CD4-positive, alpha-beta T cell treated with Interleukin-2 at 100 ng/mL for 4 hours (primary cell): ENCODE data around the gene MGMT.

ENCODE experiments used
- DNase-seq: peaks from one replicate; pipeline ENCODE4 v3.0.0-alpha.2; 2020; ENCODE audit warnings: low spot score

The MGMT gene

DNA sequence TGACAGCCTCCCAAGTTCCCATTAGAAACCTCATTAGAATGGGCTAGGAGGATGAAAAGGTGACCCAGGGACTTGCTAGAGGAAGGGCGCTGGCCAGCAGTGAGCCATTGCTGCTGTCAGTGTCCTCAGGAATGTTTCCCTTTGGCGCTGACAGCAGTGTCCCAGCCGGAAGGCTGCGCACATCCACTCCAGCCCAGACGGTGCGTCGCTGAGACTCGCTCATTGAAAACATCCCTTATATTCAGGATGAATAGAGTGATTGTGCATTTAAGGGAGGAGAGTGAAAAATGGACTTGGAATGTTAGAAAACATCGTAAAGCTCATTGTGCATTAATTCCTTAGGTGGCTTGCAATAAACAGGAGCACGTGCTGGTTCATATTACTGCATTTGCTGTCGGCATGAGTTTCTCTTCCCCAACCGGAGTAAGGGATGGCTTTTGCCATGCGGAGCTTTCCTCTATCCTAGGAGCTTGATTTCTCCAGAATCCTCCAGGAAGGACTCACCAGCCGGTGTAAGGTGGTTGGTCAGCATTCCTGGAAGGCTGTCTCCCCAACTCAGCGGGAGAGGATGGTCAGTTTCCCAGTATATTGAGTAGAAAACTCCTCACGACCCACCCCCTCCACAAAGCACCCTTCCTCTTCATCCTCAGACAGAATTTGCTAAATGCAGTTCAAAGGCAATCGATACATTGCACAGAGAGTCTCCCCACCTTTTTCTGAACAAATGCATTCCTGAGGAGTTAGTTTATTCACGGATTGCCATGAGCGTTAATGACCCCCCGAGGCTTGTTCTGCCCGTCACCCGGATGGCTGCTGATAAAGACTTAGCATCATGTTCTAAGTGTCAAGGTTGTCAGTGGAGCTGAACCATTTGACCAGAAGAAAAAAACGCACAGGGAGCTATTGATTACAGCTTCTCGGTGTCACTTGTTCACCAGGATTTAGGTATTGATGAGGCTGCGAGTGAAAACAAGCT, 295.2 kb downstream of the MGMT start:
- no peak for DNase-seq

- no peak for DNase-seq
Observed at GRCh38 chr10:129764011-129764900, 297.2 kb downstream of the MGMT start.

GRCh38 chr10:129764901-129765663, 298.0 kb downstream of the MGMT start:
- no peak for DNase-seq

DNA sequence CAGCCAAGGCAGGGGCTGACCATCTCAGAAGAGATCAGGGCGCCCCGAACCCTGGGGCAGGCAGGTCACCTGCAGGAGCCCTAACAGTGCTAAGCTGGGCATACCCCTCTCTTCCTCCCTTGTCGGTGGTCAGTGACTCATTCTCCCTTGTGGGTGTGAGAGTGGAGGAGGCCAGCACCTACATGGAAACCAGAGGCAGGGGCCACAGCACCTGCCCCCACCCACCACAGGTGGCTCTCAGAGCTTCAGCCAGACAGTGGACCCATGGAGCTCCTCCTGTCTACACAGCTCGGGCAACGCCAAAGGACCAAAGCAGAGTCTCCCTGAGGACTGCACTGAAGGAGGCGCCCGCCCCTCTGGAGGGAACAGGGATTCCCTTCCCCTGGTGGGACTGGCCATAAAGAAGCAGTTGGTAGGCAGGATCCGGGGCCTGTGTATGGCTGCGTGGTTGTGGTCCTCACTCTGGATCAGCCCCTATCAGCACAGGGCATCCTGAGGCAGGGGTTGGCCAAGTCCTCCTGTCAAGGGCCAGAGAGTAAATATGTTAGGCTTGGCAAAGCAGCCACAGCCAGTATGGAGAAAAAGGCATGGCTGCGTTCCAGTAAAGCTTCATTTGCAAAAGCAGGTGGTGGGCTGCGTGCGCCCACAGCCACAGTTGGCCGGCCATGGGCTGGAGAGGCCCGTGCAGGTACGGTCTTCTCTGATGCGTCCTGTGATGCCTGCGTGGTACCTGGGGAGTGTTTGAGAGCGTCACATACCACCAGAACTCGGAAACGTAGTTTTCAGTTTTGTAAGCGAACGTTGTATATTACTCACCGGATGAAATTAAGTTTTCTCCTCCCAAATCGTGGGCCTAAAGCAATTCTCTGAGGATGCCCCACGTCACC, 298.9 kb downstream of the MGMT start:
- no peak for DNase-seq

DNA sequence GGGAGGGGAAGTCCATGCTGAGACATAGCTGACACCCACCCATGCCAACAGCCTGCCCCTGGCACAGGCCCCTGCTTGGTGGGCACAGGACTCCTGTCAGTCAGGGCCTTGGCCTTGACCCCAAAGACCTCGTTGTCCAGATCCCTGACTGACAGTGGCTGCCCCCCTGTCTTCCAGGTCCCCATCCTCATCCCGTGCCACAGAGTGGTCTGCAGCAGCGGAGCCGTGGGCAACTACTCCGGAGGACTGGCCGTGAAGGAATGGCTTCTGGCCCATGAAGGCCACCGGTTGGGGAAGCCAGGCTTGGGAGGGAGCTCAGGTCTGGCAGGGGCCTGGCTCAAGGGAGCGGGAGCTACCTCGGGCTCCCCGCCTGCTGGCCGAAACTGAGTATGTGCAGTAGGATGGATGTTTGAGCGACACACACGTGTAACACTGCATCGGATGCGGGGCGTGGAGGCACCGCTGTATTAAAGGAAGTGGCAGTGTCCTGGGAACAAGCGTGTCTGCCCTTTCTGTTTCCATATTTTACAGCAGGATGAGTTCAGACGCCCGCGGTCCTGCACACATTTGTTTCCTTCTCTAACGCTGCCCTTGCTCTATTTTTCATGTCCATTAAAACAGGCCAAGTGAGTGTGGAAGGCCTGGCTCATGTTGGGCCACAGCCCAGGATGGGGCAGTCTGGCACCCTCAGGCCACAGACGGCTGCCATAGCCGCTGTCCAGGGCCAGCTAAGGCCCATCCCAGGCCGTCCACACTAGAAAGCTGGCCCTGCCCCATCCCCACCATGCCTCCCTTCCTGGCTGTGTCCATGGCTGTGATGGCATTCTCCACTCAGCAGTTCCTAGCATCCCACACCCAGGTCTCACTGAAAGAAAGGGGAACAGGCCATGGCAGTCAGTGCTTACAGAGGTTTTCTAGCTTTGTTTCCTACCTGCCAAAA, 299.8 kb downstream of the MGMT start:
- DNase-seq: no peak

DNA sequence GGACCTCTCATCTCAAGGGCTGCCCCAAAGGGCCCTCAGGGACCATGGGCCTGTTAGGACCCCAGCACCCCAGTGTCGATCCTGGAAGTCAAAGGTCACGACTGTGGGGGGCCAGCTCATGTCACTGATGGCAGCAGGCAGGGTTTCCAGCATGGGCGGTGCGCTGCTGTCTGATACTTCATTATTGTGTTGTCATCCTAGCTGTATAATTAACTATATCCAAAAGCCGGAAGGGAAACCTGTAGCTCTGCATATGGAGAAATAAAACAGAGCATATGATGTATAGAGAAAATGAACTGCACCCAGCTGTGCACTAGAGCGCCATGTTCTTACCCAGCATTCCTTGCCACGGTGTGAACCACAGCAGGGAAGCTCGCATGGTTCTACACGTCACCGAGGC, 300.7 kb downstream of the MGMT start:
- DNase-seq: no peak

DNA sequence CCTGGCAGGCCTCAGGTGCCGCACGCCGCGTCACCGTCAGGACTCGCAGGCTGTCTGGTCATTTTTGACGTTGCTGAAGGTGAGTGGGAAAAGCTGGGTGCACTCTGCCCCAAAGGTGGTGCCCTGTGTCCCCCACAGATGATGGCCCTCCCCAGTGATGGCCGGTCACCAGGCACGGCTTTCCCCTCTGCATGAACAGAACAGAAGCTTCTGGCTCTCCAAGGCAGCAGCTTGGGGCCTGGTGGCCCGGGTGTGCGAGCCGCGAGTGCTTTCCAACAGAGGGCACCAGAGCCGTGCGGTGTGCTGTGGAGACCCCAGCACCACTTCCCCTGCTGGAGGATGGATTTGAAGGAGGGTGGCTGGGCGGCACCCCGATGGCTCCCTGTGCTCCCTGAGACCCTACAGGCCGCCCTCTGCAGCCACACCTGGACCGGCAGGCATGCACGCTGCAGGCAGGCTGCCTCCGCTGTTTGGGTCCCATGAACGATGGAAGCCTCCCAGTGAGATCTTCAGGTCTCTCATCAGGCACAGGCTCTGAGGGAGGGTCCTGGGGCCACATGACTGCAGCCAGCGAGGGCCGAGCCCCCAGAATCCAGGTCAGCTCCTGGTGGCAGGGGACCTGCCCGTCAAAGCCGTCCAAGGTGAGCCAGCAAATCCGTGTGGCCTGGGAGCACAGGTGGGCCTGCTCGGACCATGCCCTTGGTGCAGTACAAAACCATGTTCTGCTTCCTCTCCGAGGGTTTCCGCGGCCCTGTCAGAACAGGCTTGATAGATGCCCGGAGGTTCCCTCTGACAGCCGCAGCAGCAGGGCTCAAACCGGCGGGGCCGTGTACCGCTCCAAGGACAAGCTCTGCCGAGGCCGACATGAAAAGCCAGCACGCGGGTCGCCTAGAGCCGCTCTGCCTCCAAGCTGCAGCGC, 301.7 kb downstream of the MGMT start:
- DNase-seq: no peak

GRCh38 chr10:129769381-129770116, 302.5 kb downstream of the MGMT start:
- no peak for DNase-seq

GRCh38 chr10:129770286-129770685, 303.2 kb downstream of the MGMT start:
- DNase-seq: no peak

GRCh38 chr10:129771024-129771423, 304.0 kb downstream of the MGMT start:
- no peak for DNase-seq

GRCh38 chr10:129771576-129771975, 304.5 kb downstream of the MGMT start:
- DNase-seq: no peak

DNA sequence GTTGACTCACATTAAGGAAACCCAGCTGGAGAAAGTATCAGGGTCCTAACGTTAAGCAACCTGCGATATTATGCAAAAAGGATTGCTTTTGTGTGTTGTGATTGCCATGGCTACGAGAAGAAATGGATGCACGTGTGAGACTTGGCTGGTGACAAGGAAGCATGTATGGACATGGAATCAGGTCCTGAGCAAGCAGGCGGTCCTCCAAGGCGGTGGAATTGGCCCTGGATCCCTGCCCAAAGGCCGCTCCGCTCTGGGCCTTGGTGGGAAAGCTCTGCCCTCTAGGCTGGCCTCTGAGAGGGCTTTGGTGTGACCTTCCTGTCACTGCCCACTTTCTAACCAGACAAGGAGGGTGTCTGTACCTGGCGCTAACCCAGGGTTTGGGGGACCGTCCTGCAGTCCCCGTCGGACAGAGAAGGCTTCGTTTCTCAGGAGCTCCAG, 305.0 kb downstream of the MGMT start:
- DNase-seq: no peak

- DNase-seq: no peak
Observed at GRCh38 chr10:129772468-129773358, 305.7 kb downstream of the MGMT start.

- no peak for DNase-seq
Observed at GRCh38 chr10:129773359-129773990, 306.4 kb downstream of the MGMT start.

GRCh38 chr10:129774082-129774735, 307.2 kb downstream of the MGMT start:
- no peak for DNase-seq
